Measurements from ENCODE around the gene ARID3B. TPM values are rescaled to one million over a fixed set of nuclear protein-coding genes. Genes with fewer than 3 reads are reported as not detected.

ARID3B gene
- total RNA-seq, 1 experiment from 2014 or later = 36.1 TPM

DNA sequence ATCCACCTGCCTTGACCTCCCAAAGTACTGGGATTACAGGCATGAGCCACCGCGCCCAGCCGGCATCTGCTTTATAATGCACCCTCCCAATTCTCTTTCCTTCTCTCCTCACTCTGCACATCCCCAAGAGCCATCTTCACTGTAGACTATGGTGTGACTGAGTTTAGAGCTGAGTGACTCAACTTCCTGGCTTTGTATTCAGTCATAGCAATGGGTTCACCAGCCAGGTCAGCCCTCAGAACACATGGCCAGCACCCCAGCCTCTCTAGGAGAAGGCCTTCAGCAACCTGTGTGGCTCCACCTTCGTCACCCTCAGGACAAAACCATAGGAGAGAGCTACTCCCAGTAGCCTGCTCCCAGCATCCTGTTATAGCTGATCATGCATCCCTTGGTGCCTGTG, 33.0 kb downstream of the ARID3B start:
- peaks cover 62% of the 10 kb centered on the region for H3K36me3 Mint-ChIP-seq (ENCODE audit: insufficient read depth, unreplicated experiment)
- H3K36me3 ChIP-seq (ENCODE audit: control insufficient read depth, insufficient read depth, low read length) = no peaks in the 10 kb centered on the region
- no peak overlapping the region for H3K4me3 ChIP-seq (ENCODE audit: low read depth, low read length)
- no peaks in the 10 kb centered on the region for H3K27me3 Mint-ChIP-seq (ENCODE audit: insufficient read depth, unreplicated experiment)
- ChIA-PET CTCF (no interaction called here), POLR2A (no interaction called here)
- no peaks in the 10 kb centered on the region for H3K9me3 ChIP-seq
- no peak overlapping the region for H3K27ac Mint-ChIP-seq (ENCODE audit: unreplicated experiment)
- intact Hi-C loops (cut with micrococcal nuclease; ENCODE audit: unreplicated experiment) = no loop called here
- TF ChIP-seq, protein P1, sequence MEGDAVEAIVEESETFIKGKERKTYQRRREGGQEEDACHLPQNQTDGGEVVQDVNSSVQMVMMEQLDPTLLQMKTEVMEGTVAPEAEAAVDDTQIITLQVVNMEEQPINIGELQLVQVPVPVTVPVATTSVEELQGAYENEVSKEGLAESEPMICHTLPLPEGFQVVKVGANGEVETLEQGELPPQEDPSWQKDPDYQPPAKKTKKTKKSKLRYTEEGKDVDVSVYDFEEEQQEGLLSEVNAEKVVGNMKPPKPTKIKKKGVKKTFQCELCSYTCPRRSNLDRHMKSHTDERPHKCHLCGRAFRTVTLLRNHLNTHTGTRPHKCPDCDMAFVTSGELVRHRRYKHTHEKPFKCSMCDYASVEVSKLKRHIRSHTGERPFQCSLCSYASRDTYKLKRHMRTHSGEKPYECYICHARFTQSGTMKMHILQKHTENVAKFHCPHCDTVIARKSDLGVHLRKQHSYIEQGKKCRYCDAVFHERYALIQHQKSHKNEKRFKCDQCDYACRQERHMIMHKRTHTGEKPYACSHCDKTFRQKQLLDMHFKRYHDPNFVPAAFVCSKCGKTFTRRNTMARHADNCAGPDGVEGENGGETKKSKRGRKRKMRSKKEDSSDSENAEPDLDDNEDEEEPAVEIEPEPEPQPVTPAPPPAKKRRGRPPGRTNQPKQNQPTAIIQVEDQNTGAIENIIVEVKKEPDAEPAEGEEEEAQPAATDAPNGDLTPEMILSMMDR (IDR thresholded peaks at IDR 0.05; ENCODE audit: insufficient read depth in 1 of 2, low read depth in 1 of 2, low read length in 1 of 2, severe bottlenecking in 1 of 2, unreplicated experiment in 1 of 2) = no peak
- H3K4me1 ChIP-seq = no peaks in the 10 kb centered on the region
- H3K27me3 ChIP-seq (replicated peaks; ENCODE audit: control insufficient read depth, insufficient read depth, low read length) = no peaks in the 10 kb centered on the region
- H3K4me3 Mint-ChIP-seq (ENCODE audit: unreplicated experiment) = no peak overlapping the region
- no peaks in the 10 kb centered on the region for H3K4me1 Mint-ChIP-seq (ENCODE audit: low read depth, unreplicated experiment)
- no TSS peak for BruUV-seq (replicated peaks)
- no peak for DNase-seq
- H3K9me3 Mint-ChIP-seq (ENCODE audit: unreplicated experiment) = no peaks in the 10 kb centered on the region

DNA sequence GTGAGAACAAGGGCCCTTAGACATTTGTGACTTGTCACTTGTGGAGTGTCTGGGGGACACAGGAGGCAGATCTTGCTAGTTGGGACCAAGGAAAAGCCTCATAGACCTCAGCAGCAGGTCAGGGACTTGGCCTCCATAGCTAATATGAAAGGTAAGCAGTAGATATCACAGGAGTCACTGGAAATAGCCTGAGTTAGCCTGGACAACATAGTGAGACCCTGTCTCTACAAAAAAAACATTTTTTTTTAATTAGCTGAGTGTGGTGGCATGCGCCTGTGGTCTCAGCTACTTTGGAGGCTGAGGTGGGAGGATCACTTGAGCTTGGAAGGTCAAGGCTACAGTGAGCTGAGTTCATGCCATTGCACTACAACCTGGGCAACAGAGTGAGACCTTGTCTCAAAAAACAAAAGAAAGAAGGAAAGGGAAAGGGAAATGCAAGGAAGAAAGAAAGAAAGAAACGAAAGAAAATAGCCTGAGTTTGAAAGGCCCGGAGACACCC, 37.5 kb downstream of the ARID3B start:
- Histone ChIP-seq H3K4me3 (ENCODE audit: low read depth, low read length) (no peak overlapping the region), H3K27me3 (replicated peaks; ENCODE audit: control insufficient read depth, insufficient read depth, low read length) (no peaks in the 10 kb centered on the region), H3K36me3 (ENCODE audit: control insufficient read depth, insufficient read depth, low read length) (no peaks in the 10 kb centered on the region), H3K9me3 (no peaks in the 10 kb centered on the region), H3K4me1 (no peaks in the 10 kb centered on the region)
- ChIA-PET POLR2A (no interaction called here), CTCF (interaction anchor here (0.6 kb wide), 1 partner anchor 59 kb away, joined by 3 read pairs; no protein-coding TSS in a partner anchor)
- no peak overlapping the region for H3K4me3 Mint-ChIP-seq (ENCODE audit: unreplicated experiment)
- H3K36me3 Mint-ChIP-seq (ENCODE audit: insufficient read depth, unreplicated experiment) = peaks cover 50% of the 10 kb centered on the region
- H3K27ac Mint-ChIP-seq (ENCODE audit: unreplicated experiment) = no peak overlapping the region
- H3K27me3 Mint-ChIP-seq (ENCODE audit: insufficient read depth, unreplicated experiment) = no peaks in the 10 kb centered on the region
- no peaks in the 10 kb centered on the region for H3K9me3 Mint-ChIP-seq (ENCODE audit: unreplicated experiment)
- BruUV-seq (replicated peaks) = no TSS peak
- no peak for DNase-seq
- no peaks in the 10 kb centered on the region for H3K4me1 Mint-ChIP-seq (ENCODE audit: low read depth, unreplicated experiment)
- TF ChIP-seq, protein P1 (IDR thresholded peaks at IDR 0.05; ENCODE audit: insufficient read depth in 1 of 2, low read depth in 1 of 2, low read length in 1 of 2, severe bottlenecking in 1 of 2, unreplicated experiment in 1 of 2) = no peak
- intact Hi-C loops (cut with micrococcal nuclease; ENCODE audit: unreplicated experiment) = no loop called here

DNA sequence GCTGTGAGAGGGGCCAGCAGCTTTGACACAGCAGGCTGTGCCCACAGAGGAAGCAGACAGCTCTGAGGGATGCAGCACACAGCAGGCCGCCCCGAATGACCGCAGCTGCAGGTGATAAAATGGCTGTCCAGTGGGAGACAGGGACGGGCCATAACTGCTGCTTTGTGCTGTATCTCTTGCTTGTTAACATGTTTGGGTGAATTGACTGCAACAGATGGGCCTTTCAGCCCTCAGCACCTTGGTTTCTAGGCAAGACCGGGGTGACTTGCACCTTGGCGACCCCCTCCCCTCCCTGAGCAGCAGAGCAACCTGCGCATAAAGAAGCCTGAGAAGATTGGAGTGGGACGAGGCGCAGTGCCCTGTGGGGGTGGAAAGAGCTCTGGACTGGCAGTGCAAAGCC, 38.0 kb downstream of the ARID3B start:
- no peaks in the 10 kb centered on the region for H3K4me1 Mint-ChIP-seq (ENCODE audit: low read depth, unreplicated experiment)
- H3K9me3 ChIP-seq = no peaks in the 10 kb centered on the region
- no peaks in the 10 kb centered on the region for H3K9me3 Mint-ChIP-seq (ENCODE audit: unreplicated experiment)
- intact Hi-C loops (cut with micrococcal nuclease; ENCODE audit: unreplicated experiment) = no loop called here
- H3K27ac Mint-ChIP-seq (ENCODE audit: unreplicated experiment) = no peak overlapping the region
- H3K27me3 Mint-ChIP-seq (ENCODE audit: insufficient read depth, unreplicated experiment) = no peaks in the 10 kb centered on the region
- H3K4me1 ChIP-seq = no peaks in the 10 kb centered on the region
- no TSS peak for BruUV-seq (replicated peaks)
- TF ChIP-seq, protein P1 (IDR thresholded peaks at IDR 0.05; ENCODE audit: insufficient read depth in 1 of 2, low read depth in 1 of 2, low read length in 1 of 2, severe bottlenecking in 1 of 2, unreplicated experiment in 1 of 2) = no peak
- ChIA-PET POLR2A (no interaction called here), CTCF (no interaction called here)
- peaks cover 45% of the 10 kb centered on the region for H3K36me3 Mint-ChIP-seq (ENCODE audit: insufficient read depth, unreplicated experiment)
- H3K27me3 ChIP-seq (replicated peaks; ENCODE audit: control insufficient read depth, insufficient read depth, low read length) = no peaks in the 10 kb centered on the region
- DNase-seq = no peak
- H3K36me3 ChIP-seq (ENCODE audit: control insufficient read depth, insufficient read depth, low read length) = no peaks in the 10 kb centered on the region
- H3K4me3 ChIP-seq (ENCODE audit: low read depth, low read length) = no peak overlapping the region
- no peak overlapping the region for H3K4me3 Mint-ChIP-seq (ENCODE audit: unreplicated experiment)

Measured in Caco-2 (cell line).